ENCODE measurements around the gene ITIH3. TPM values are rescaled to one million over a fixed set of nuclear protein-coding genes. Genes with fewer than 3 reads are reported as not detected.

ITIH3 gene
- polyA plus RNA-seq, 1 donor from 2014 or later: not detected

DNA sequence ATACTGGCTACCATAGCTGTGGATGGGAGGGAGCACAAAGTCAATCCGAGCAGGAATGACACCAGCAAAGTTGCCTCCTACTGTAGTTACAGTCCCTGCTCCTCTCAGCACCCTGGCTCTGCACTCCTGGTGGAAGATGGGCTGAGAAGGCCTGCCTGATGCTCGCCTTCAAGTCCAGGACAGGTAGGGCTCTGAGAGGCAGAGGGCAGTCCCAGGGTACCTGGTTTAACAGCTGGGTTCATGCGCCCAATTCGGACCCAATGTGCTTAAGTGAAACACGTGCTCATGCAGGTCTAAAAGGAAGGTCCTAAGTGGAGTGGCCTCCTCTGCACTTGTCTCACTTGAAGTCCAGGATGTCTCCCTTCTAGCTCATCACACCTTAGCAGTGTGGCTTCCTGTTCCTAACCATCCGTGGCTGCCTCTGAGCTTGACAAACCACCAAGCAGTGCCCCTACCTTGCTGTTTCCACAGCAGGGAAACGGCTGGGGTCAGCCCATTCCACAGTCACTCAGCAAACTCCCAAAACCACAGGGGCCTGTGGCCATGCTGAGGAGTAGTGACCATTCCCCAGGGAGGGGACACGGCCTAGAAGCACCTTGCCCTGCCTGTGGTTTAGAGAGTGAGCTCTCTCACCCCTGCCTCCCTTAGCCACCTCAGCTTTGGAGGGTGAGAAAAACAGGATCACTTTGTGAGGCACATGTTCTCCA, 44.1 kb downstream of the ITIH3 start:
- no peak for TF ChIP-seq MXI1 (conservative IDR thresholded peaks at IDR 0.05; ENCODE audit: poor library complexity, severe bottlenecking)
- no peak for TF ChIP-seq EP300 (conservative IDR thresholded peaks at IDR 0.05; ENCODE audit: poor library complexity, severe bottlenecking)
- TF ChIP-seq, protein P1, sequence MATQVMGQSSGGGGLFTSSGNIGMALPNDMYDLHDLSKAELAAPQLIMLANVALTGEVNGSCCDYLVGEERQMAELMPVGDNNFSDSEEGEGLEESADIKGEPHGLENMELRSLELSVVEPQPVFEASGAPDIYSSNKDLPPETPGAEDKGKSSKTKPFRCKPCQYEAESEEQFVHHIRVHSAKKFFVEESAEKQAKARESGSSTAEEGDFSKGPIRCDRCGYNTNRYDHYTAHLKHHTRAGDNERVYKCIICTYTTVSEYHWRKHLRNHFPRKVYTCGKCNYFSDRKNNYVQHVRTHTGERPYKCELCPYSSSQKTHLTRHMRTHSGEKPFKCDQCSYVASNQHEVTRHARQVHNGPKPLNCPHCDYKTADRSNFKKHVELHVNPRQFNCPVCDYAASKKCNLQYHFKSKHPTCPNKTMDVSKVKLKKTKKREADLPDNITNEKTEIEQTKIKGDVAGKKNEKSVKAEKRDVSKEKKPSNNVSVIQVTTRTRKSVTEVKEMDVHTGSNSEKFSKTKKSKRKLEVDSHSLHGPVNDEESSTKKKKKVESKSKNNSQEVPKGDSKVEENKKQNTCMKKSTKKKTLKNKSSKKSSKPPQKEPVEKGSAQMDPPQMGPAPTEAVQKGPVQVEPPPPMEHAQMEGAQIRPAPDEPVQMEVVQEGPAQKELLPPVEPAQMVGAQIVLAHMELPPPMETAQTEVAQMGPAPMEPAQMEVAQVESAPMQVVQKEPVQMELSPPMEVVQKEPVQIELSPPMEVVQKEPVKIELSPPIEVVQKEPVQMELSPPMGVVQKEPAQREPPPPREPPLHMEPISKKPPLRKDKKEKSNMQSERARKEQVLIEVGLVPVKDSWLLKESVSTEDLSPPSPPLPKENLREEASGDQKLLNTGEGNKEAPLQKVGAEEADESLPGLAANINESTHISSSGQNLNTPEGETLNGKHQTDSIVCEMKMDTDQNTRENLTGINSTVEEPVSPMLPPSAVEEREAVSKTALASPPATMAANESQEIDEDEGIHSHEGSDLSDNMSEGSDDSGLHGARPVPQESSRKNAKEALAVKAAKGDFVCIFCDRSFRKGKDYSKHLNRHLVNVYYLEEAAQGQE (IDR thresholded peaks at IDR 0.05; ENCODE audit: borderline replicate concordance): no peak
- no peak for TF ChIP-seq EZH2 (IDR thresholded peaks at IDR 0.05; ENCODE audit: borderline replicate concordance, insufficient read depth, low read length, poor library complexity, severe bottlenecking)
- TF ChIP-seq SMC3 (conservative IDR thresholded peaks at IDR 0.05; ENCODE audit: poor library complexity): no peak
- TF ChIP-seq RAD21 (conservative IDR thresholded peaks at IDR 0.05): no peak
- TF ChIP-seq TAF1 (IDR thresholded peaks at IDR 0.05; ENCODE audit: low read depth): no peak
- TF ChIP-seq POLR2AphosphoS5 (IDR thresholded peaks at IDR 0.05): no peak
- no peak for TF ChIP-seq CTCF (IDR thresholded peaks at IDR 0.05; ENCODE audit: poor library complexity, severe bottlenecking)
- no peak overlapping the region for H3K4me3 ChIP-seq (ENCODE audit: low read length)
- no peaks in the 10 kb centered on the region for H3K36me3 ChIP-seq (ENCODE audit: insufficient read depth, low read length)

DNA sequence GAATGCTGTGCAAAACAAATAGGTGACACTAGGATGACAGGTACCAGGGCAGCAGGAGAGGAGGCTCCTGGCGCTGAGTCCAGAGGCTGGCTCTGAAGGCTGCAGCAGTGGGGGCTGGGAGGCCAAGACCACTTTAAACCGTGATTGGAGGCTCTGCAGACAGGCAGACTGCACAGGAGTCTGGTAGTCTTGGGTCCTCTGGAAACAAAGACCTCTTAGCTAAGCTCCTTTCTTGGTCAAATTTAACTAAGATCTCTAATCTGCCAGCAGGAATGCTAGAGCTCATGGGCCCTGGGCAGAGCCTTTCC, 44.6 kb downstream of the ITIH3 start:
- Histone ChIP-seq H3K9me3 (ENCODE audit: low read length) (no peaks in the 10 kb centered on the region), H3K27ac (ENCODE audit: low read length) (no peak overlapping the region), H3K9ac (ENCODE audit: low read length) (no peak overlapping the region), H3K4me3 (ENCODE audit: low read length) (no peak overlapping the region), H3K79me2 (replicated peaks; ENCODE audit: insufficient read depth, low read length) (no peaks in the 10 kb centered on the region), H3K4me2 (ENCODE audit: low read length) (no peak overlapping the region), H3K9me2 (ENCODE audit: insufficient read depth, low read length) (no peaks in the 10 kb centered on the region), H3K36me3 (ENCODE audit: insufficient read depth, low read length) (no peaks in the 10 kb centered on the region), H2AFZ (ENCODE audit: low read depth, low read length) (no peak overlapping the region), H4K20me1 (ENCODE audit: insufficient read depth) (no peaks in the 10 kb centered on the region), H3F3A (ENCODE audit: insufficient read depth, low read length, poor library complexity, severe bottlenecking) (no peaks in the 10 kb centered on the region), H3K27me3 (ENCODE audit: insufficient read depth, low read depth, low read length) (no peaks in the 10 kb centered on the region)
- TF ChIP-seq EZH2 (IDR thresholded peaks at IDR 0.05; ENCODE audit: borderline replicate concordance, insufficient read depth, low read length, poor library complexity, severe bottlenecking): no peak
- TF ChIP-seq SMC3 (conservative IDR thresholded peaks at IDR 0.05; ENCODE audit: poor library complexity): no peak
- no peak for TF ChIP-seq EP300 (conservative IDR thresholded peaks at IDR 0.05; ENCODE audit: poor library complexity, severe bottlenecking)
- TF ChIP-seq POLR2AphosphoS5 (IDR thresholded peaks at IDR 0.05): no peak
- TF ChIP-seq TAF1 (IDR thresholded peaks at IDR 0.05; ENCODE audit: low read depth): no peak
- TF ChIP-seq MXI1 (conservative IDR thresholded peaks at IDR 0.05; ENCODE audit: poor library complexity, severe bottlenecking): no peak
- no peak for TF ChIP-seq RAD21 (conservative IDR thresholded peaks at IDR 0.05)
- TF ChIP-seq, protein P1 (IDR thresholded peaks at IDR 0.05; ENCODE audit: borderline replicate concordance): no peak
- TF ChIP-seq CTCF (IDR thresholded peaks at IDR 0.05; ENCODE audit: poor library complexity, severe bottlenecking): no peak

More for the DNA sequence above, 44.1 kb downstream of the ITIH3 start:
- no peak overlapping the region for H3K27ac ChIP-seq (ENCODE audit: low read length)
- H4K20me1 ChIP-seq (ENCODE audit: insufficient read depth): no peaks in the 10 kb centered on the region
- no peak overlapping the region for H3K9ac ChIP-seq (ENCODE audit: low read length)
- H3K27me3 ChIP-seq (ENCODE audit: insufficient read depth, low read depth, low read length): no peaks in the 10 kb centered on the region
- no peaks in the 10 kb centered on the region for H3K9me3 ChIP-seq (ENCODE audit: low read length)
- no peaks in the 10 kb centered on the region for H3F3A ChIP-seq (ENCODE audit: insufficient read depth, low read length, poor library complexity, severe bottlenecking)
- H3K79me2 ChIP-seq (replicated peaks; ENCODE audit: insufficient read depth, low read length): no peaks in the 10 kb centered on the region
- H3K4me2 ChIP-seq (ENCODE audit: low read length): no peak overlapping the region
- no peaks in the 10 kb centered on the region for H3K9me2 ChIP-seq (ENCODE audit: insufficient read depth, low read length)
- H2AFZ ChIP-seq (ENCODE audit: low read depth, low read length): no peak overlapping the region

All from neural cell (in vitro differentiated cells).